GM12801 (cell line): Measurements from ENCODE around the gene NUP35.

Source experiments
- CTCF ChIP-seq: IDR thresholded peaks from one replicate; pipeline ENCODE4 v1.5.1; 2011; ENCODE audit warnings: control low read depth; ENCODE audit not compliant: insufficient read length; ENCODE audit errors: extremely low read depth

NUP35 gene

DNA sequence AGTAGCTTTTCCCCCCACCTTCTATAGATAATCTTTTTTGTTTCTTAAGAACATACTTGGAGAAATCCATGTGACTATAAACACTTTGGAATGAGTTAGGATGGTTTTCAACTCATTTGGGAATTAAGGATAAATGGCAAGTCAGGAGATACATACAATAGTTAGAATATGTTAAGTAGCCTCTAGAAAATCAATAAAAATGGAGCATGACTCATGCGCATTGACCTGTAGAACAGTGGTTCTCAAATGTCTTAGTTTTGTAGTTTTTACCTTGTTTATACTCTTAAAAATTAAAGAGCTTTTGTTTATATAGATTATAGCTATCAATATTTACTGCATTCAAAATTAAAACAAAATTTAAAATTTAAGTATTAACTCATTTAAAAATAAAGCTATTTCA lies 24.7 kb downstream of the NUP35 start:
- TF ChIP-seq CTCF, result no peak

GRCh38 chr2:183149489-183149888 lies 25.2 kb downstream of the NUP35 start:
- no peak for TF ChIP-seq CTCF

- TF ChIP-seq CTCF, result no peak
These were observed 29.7 kb downstream of the NUP35 start for GRCh38 chr2:183153967-183154366.

- TF ChIP-seq CTCF, result no peak
These were observed 32.9 kb downstream of the NUP35 start for GRCh38 chr2:183157131-183157530.

DNA sequence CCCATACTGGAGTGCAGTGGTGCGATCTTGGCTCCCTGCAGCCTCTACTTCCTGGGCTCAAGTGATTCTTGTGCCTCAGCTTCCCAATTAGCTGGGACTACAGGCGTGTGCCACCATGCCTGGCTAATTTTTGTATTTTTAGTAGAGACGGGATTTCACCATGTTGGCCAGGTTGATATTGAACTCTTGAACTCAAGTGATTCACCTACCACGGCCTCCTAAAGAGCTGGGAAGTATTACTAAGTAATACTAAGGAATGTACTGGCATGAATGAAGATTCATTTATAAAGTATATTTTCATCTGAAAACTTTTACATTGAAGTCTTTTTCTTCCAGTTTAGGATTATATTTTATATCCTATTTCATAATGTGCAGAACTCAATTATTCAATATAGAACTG lies 38.1 kb downstream of the NUP35 start:
- TF ChIP-seq CTCF, result no peak

GRCh38 chr2:183163821-183164649 lies 39.8 kb downstream of the NUP35 start:
- no peak for TF ChIP-seq CTCF

GRCh38 chr2:183164650-183165015 lies 40.4 kb downstream of the NUP35 start:
- TF ChIP-seq CTCF, result no peak
